Loucy (cell line): ENCODE data around the gene CACNA1C.

ENCODE experiments used
- CTCF ChIP-seq: fragments of 200-600 bp; sonication (generic); conservative IDR thresholded peaks from 2 replicates; pipeline ENCODE4 v1.5.1; 2014; ENCODE audit warnings: mild to moderate bottlenecking, antibody characterized with exemption, low read length
- EZH2phosphoT487 ChIP-seq: fragments of 200-600 bp; IDR thresholded peaks from 2 replicates; pipeline ENCODE4 v1.6.1; 2018; ENCODE audit warnings: antibody characterized with exemption, mild to moderate bottlenecking, moderate library complexity, borderline replicate concordance

DNA sequence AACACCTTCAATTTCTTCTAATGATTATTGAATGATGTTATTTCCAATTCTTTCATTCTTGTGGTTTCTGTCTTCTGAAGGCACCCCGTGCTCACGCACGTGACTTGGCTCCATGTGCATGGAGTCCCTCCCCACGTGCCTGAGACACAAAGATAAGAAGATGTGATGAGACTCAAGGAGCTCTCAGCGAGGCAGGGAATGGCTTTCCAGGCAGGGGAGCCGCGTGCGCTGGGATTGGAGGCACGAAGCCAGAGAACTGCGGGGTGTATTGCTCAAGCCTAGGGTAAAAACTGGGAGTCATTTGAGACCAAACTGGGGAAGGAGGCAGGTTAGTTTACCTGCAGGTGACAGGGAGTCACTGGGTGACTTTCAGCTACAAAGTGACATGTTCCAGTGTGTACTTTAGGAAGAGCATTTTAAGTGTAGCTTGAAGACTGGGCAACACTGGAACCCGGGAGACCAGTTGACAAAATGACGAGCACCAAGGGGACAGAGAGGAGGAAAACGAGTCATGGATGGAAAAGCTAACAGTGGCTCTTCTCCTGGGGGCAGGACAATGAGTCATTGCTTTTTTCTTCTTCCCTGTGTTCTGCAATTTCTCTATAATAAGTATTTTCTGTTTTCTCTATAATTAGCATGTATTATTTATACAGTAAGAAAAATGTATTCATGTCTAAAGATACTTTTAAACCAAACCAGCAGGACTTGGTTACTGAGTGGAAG is 430.3 kb downstream of the CACNA1C start:
- TF ChIP-seq CTCF, result no peak
- no peak for TF ChIP-seq EZH2phosphoT487
